ENCODE data around the gene TRAPPC10.
A peak's percentile ranks its signal among the peaks of the same experiment; 100 is the strongest.

The TRAPPC10 gene

GRCh38 chr21:44006017-44006619 lies 6.0 kb upstream of the TRAPPC10 start:
- DNase-seq: no peak

- DNase-seq: no peak
Observed at GRCh38 chr21:44006656-44007055, 5.5 kb upstream of the TRAPPC10 start.

GRCh38 chr21:44010429-44010828 lies 1.7 kb upstream of the TRAPPC10 start:
- DNase-seq: no peak

GRCh38 chr21:44011123-44011522 lies 986 bp upstream of the TRAPPC10 start:
- DNase-seq: no peak

GRCh38 chr21:44012474-44013379 lies 618 bp downstream of the TRAPPC10 start:
- DNase-seq: peak; percentile 52

- DNase-seq: no peak
Observed at GRCh38 chr21:44013380-44014088, 1.4 kb downstream of the TRAPPC10 start.

GRCh38 chr21:44017601-44018000 lies 5.5 kb downstream of the TRAPPC10 start:
- no peak for DNase-seq

GRCh38 chr21:44018127-44018526 lies 6.0 kb downstream of the TRAPPC10 start:
- no peak for DNase-seq

- DNase-seq: no peak
Observed at GRCh38 chr21:44018813-44019567, 6.9 kb downstream of the TRAPPC10 start.

- DNase-seq: no peak
Observed at GRCh38 chr21:44019568-44019958, 7.5 kb downstream of the TRAPPC10 start.

GRCh38 chr21:44020551-44020950 lies 8.4 kb downstream of the TRAPPC10 start:
- DNase-seq: no peak

GRCh38 chr21:44021064-44021463 lies 9.0 kb downstream of the TRAPPC10 start:
- no peak for DNase-seq

- DNase-seq: no peak
Observed at GRCh38 chr21:44024257-44024656, 12.1 kb downstream of the TRAPPC10 start.

GRCh38 chr21:44024887-44025353 lies 12.8 kb downstream of the TRAPPC10 start:
- peak; percentile 55 for DNase-seq

- DNase-seq: no peak
Observed at GRCh38 chr21:44027607-44028286, 15.6 kb downstream of the TRAPPC10 start.

- DNase-seq: no peak
Observed at GRCh38 chr21:44028287-44028659, 16.2 kb downstream of the TRAPPC10 start.

GRCh38 chr21:44029460-44030087 lies 17.5 kb downstream of the TRAPPC10 start:
- no peak for DNase-seq

GRCh38 chr21:44035244-44035643 lies 23.1 kb downstream of the TRAPPC10 start:
- no peak for DNase-seq

GRCh38 chr21:44038063-44038462 lies 26.0 kb downstream of the TRAPPC10 start:
- no peak for DNase-seq

- DNase-seq: no peak
Observed at GRCh38 chr21:44039828-44040227, 27.7 kb downstream of the TRAPPC10 start.

GRCh38 chr21:44043613-44044012 lies 31.5 kb downstream of the TRAPPC10 start:
- DNase-seq: no peak

GRCh38 chr21:44046734-44047133 lies 34.6 kb downstream of the TRAPPC10 start:
- no peak for DNase-seq
